ENCODE measurements around the gene WASF2.
"Not testable (repeated sequence)": the region's sequence is repeated elsewhere in the genome, so short reads cannot be mapped to it uniquely, and the experiment has no call there.

The WASF2 gene

DNA sequence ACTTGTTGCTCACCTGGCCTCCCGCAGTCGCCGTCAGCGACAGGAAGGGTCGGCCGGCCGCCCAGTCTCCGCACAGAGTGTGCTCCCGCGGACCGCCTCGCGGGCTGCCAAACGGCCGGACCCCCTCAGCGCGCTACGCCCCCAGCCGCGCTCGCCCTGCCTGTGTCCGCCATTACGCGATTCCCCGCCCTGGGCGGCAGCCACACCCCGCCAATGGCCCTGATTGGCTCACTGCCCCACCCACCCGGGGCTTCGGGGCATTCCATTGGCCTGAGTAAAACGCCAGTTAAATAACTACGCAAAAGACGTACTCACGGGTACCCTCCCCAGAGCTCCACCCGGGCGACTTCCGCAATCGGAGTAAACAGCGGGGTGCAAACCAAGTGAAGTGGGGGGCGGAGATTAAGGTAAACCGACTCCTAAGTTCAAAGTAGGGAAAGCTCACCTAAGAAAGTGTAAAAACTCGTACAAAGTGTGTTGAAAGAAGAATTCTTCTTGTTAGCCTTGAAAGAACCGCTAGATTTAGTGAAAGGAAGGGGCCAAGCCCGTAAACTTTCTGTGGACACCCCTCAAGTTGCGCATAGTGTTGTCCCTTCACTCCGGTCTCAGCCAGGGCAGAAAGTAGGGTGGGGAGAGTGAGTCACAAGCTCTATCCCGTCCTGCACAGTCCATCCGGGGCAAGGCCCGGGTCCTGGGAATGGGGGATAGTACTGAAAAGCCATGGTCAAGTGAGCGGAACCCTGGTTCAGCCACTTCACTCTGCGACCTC, at the start of gene WASF2:
WASF2 (minus strand) TSS at position 195 of the 769 bp plus-strand sequence. CDS start 61,277 bp downstream, outside the sequence.
- DNase-seq: peak; percentile 96

GRCh38 chr1:27538793-27539192, 48.8 kb upstream of the WASF2 start:
- peak; percentile 19 to 51 for DNase-seq

GRCh38 chr1:27538305-27538676, 48.3 kb upstream of the WASF2 start:
- not testable (repeated sequence) for DNase-seq

- no peak for DNase-seq
These were observed 46.8 kb upstream of the WASF2 start for GRCh38 chr1:27536767-27537166.

- no peak for DNase-seq
These were observed 46.2 kb upstream of the WASF2 start for GRCh38 chr1:27536010-27536757.

DNA sequence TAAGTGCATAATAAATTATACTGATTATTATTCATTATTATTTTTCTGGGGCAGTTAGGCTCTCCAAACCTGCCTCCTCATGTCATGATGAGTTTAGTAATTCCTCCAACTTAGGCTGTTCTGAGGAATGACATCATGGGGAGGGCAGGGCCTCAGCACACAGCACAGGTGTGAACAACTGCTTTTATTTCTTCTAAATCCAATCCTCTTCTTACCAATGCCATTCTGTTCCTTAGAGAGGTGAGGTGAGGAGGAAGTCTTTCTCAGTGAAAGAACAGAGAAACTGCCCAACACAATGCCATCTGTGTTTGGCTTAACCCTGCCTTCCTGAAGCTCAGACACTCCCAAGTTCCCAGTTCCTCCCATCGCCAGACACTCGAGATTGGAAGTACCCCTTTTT, 45.4 kb upstream of the WASF2 start:
- no peak for DNase-seq

DNA sequence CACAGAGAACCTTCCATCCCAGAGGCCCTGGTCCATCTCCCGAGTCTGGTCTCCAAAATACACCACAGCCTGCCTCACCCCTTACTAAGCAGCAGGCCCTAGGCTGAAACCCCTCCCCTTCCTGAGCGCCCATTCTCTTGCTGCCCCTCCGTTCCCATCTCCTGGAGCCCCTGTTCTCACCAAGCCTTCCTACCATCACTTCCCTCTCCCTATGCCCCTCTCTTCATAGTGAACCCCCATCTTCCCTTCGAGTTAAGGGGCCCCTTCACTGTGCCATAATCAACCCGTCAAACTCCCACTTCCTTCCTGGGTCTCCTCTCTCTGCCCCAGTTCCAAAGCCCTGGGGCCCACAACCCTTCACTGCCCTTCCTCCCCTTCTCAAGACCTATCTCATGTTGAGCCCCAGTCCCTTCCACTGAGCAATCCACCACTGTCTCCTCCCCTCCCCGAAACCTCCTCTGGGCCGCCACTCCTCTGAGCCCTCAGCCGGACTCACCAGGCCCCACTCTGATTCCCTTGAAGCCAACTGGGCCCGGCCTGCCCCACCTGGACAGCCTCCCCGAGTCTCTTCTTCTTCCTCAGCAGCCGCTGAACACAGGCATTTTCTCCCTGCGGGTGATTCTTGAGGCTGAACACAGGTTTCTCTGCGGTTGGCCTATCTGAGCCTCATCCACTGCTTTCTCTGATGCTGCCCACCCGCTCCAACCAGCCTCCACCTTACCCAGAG, 42.2 kb upstream of the WASF2 start:
- DNase-seq: peak; percentile 75 to 80

DNA sequence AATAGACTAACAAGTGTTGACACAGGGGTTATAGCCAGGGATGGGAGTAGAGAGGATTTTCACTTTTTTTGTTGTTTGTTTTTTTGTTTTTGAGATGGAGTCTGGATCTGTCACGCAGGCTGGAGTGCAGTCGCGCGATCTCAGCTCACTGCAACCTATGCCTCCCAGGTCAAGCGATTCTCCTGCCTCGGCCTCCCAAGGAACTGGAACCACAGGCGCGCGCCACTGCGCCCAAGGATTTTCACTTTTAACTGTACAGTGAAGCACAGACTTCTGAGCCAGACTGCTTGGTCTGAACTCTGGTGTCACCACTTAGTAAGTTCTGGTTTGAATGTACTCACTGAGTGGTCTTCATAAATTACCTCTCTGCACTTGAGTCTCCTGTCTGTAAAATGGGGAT, 40.2 kb upstream of the WASF2 start:
- no peak for DNase-seq

- DNase-seq: no peak
These were observed 39.7 kb upstream of the WASF2 start for GRCh38 chr1:27529704-27530018.

DNA sequence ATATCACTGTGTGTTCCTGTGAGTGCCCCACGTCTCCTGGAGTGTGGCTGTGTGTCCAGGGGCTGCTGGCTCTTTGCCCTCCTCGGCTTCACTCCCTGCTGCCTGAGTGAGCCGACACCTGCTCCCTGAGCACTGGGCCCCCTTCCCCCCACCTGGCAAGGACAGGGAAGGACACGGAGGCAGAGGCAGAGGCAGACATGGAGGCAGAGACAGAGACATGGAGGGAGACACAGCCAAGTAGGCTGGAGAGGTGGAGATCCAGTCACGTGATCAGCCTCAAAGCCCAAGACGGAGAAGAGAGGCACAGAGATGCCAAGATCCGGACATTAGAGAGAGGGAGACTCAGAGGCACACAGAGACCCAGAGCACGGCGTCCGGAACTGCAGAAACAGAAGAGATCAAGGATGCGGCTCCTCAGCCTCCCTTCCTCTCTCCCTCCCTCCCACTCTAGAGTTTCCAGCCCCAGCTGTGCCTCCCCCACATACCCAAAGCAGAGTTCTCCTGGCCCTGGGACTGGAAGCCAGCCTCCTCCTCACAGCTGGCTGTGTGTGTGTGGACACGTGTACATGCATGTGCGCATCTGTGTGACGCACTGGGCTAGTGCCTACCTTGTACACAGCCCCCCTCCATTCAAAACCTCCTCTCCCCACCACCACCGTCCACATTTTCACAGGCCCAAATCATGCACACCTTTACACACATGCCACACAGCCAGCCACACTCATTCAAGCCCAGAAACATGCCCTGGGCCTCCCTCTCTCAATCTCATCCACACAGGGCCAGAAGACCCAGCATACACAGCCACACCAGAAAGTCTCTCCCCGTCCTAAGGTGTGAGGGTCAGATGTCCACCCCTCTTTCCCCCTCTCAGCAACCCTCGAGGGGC, 39.1 kb upstream of the WASF2 start:
- DNase-seq: peak; percentile 93 to 95

DNA sequence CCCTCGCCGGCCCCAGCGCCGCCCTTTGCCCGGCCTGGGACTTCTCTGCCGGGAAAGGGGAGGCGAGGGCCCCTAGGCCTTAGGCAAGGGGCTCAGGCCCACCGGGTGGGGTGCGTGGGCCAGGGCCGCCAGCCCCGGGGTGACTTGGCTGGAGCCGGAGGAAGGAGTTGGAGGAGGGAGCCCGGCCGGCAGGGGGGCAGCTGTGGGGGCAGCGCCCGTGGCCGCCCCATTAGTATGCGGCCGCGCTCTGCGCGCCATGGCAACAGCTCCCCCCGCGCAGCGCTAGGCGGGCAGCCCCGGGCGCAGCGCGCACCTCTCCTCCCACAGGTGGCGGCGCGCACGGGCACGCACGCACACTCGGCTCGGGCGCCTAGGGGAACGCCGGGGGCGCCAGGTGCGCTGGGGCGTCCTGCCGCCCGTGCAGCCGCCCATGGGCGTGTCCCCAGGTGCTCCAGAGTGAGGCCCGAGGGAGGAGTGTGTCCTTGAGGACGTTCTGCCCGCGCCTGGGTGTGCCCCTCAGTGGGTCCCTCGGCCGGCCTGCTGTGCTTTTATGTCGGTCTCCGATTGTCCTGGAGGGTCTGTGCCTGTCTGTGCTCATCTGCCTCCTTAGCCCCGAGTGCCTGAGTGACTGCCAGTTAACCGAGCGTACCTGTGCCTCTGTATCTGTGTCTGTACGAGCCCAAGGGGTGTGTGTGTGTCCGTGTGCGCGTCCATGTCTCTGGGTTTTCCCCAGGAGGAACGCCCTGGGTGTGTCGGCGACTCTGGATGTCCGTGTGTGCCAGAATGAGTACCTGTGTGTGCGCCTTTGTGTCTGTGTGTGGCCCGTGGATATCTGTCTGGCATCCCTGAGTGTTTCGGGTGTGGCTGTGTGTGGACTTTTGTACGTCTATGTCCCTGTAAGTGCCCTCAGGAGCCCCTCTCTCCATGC, 38.2 kb upstream of the WASF2 start:
- peak; percentile 38 to 43 for DNase-seq

DNA sequence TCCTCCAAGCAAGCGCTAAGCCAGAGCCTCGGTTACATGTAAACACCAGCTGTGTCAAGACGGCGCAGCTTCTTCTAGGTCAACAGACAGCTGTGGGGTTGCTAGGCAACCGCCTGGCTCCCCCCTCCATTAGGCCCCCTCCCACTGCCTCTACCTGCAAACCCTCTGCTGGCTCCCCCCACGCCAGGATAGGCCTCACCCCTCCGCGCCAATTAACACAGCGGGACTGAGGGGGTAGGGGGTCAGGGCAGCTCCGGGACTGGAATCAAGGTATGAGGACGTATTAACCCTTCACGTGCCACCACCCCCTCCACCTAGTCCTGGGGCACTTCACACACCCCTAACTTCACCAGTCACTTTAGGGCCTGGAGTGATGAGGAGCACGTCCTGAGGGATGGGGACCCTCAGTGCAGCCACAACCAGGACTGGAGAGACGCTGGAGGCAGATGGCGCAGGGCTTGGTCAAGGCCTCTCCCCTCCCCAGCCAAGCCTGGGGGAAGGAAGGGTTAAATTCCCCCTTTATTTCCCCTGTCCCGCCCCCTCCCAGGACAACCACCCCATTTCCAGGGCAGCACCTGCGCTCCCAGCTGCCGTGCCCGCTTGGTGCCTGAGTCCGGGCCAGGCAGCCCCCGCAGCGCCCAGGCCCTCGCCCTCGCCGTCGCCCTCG, 37.4 kb upstream of the WASF2 start:
- peak; percentile 44 to 47 for DNase-seq

GRCh38 chr1:27526569-27527222, 36.7 kb upstream of the WASF2 start:
- peak in 1 of 2 experiments; percentile 47 for DNase-seq

DNA sequence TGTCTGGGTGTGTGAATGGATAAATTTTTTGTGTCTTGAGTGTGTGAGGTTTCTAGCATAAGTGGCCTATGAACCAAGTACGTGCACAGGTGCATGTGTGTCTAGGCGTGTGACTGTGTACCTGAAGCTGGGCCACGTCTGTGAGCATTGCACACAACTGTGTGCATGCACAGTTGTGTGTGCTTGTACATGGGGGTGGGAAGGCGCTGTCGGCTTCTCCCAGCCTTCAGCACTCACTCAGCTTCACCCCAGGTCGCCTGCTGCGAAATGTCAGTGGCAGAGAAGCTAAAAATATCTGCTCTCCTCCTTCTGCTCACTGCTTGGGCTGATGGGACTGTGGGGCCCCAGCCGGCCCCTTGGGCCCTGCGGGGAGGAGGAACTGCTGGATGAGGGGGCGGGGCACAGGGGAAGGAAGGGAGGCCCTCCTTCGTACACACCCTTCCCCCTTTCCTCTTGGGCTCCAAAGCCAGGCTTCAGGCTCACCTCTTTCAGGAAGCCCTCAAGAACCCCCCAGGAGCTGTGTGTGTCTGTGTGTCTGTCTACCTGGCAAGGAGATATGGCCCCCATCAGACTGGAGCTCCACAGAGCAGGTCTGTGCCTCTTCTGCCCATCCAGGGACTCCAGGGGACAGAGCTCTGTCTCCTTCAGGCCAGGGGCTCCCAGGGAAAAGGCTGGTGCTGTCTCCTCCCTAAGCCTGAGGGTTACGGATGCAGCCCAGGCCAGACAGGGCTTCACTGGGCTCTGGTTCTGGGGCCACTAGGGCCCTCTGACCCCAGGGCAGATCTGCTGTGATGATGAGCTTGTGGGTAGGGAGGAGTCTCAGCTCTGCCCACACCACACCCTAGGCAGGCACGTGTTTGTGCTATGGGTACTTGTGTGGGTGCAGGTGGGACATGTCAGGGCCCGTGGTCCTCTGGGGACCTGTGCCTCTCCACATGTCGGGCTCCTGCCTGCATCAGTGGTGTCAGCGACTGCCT, 35.6 kb upstream of the WASF2 start:
- DNase-seq: peak; percentile 94

- DNase-seq: no peak
These were observed 33.5 kb upstream of the WASF2 start for GRCh38 chr1:27523337-27524020.

- peak; percentile 62 to 74 for DNase-seq
These were observed 32.7 kb upstream of the WASF2 start for GRCh38 chr1:27522432-27523336.

DNA sequence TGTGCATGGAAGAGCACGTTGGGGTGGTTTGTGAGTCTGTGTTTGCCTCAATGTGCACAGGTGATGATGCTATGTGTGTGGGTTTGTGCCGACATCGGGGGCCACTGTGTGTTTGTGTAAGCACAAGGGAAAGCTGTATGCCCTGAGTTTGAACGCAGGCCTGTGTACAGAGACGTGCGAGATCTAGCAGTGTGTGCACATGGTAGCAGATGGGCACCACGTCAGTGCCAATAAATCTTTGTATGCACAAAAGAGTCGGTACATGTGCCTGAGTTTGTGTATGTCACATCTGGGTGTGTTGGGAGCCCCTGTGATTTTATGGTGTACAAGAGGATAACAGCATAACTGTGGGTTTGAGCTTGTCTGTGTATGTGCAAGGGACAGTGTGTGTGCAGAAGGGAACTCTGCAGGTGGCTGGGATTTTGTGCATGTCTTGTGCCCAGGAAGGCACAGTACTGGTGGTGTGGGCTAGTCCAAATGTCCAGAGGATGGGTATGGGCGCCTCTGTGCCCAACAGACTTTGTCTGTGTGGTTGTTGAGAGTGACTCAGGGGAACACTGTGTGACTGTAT, 32.0 kb upstream of the WASF2 start:
- DNase-seq: no peak
